ENCODE data around the gene CACNB4. TPM values are rescaled to one million over a fixed set of nuclear protein-coding genes. Genes with fewer than 3 reads are reported as not detected.
A peak's percentile ranks its signal among the peaks of the same experiment; 100 is the strongest.

CACNB4 gene
- total RNA-seq, 1 experiment from 2014 or later: not detected

DNA sequence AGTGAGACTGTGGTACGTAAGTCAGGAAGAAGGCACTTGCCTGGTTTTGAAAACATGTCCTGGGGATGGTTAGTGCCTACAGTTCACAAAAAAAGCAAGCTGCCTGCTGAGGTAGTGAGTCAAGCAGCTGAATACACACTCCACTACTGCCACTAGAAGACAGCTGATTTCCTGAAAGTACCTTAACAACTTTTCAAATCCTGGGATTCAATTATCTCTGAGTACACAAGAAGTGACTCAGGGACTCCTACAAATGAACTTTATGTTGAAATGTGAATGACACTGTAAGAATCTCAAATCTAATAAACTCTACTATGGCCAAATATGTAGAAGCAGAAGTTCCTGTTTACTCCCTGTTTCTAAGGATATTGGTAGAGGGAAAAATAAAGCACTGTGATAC lies 212.6 kb downstream of the CACNB4 start:
- Histone ChIP-seq H3F3A (ENCODE audit: low read length, unreplicated experiment) (no peaks in the 10 kb centered on the region), H3K36me3 (ENCODE audit: low read depth, low read length) (no peaks in the 10 kb centered on the region), H2AFZ (ENCODE audit: low read length) (no peak overlapping the region), H3K27me3 (ENCODE audit: low read length) (peaks cover 8% of the 10 kb centered on the region), H3K4me1 (ENCODE audit: insufficient read depth, low read length) (no peaks in the 10 kb centered on the region), H3K9me2 (replicated peaks; ENCODE audit: low read length) (no peaks in the 10 kb centered on the region), H3K9ac (ENCODE audit: low read length) (no peak overlapping the region), H3K9me3 (ENCODE audit: low read length) (no peaks in the 10 kb centered on the region), H3K4me2 (ENCODE audit: low read length) (no peak overlapping the region), H4K20me1 (ENCODE audit: low read length) (no peaks in the 10 kb centered on the region), H3K79me2 (ENCODE audit: low read length) (no peaks in the 10 kb centered on the region), H3K27ac (ENCODE audit: low read length) (no peak overlapping the region), H3K4me3 (ENCODE audit: low read length) (no peak overlapping the region)
- TF ChIP-seq EZH2phosphoT487 (IDR thresholded peaks at IDR 0.05; ENCODE audit: borderline replicate concordance, low read length): no peak
- no peak for TF ChIP-seq EZH2 (IDR thresholded peaks at IDR 0.05; ENCODE audit: low read length, unreplicated experiment)
- TF ChIP-seq, protein P1, sequence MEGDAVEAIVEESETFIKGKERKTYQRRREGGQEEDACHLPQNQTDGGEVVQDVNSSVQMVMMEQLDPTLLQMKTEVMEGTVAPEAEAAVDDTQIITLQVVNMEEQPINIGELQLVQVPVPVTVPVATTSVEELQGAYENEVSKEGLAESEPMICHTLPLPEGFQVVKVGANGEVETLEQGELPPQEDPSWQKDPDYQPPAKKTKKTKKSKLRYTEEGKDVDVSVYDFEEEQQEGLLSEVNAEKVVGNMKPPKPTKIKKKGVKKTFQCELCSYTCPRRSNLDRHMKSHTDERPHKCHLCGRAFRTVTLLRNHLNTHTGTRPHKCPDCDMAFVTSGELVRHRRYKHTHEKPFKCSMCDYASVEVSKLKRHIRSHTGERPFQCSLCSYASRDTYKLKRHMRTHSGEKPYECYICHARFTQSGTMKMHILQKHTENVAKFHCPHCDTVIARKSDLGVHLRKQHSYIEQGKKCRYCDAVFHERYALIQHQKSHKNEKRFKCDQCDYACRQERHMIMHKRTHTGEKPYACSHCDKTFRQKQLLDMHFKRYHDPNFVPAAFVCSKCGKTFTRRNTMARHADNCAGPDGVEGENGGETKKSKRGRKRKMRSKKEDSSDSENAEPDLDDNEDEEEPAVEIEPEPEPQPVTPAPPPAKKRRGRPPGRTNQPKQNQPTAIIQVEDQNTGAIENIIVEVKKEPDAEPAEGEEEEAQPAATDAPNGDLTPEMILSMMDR (conservative IDR thresholded peaks at IDR 0.05; ENCODE audit: low read depth, low read length): no peak
- ATAC-seq: peak; percentile 63
- BruUV-seq (replicated peaks): no TSS peak
- ChIA-PET CTCF (no interaction called here), POLR2A (ENCODE audit: unreplicated experiment) (no interaction called here)
- intact Hi-C loops (cut with micrococcal nuclease): no loop called here
- peak; percentile 49 for DNase-seq

DNA sequence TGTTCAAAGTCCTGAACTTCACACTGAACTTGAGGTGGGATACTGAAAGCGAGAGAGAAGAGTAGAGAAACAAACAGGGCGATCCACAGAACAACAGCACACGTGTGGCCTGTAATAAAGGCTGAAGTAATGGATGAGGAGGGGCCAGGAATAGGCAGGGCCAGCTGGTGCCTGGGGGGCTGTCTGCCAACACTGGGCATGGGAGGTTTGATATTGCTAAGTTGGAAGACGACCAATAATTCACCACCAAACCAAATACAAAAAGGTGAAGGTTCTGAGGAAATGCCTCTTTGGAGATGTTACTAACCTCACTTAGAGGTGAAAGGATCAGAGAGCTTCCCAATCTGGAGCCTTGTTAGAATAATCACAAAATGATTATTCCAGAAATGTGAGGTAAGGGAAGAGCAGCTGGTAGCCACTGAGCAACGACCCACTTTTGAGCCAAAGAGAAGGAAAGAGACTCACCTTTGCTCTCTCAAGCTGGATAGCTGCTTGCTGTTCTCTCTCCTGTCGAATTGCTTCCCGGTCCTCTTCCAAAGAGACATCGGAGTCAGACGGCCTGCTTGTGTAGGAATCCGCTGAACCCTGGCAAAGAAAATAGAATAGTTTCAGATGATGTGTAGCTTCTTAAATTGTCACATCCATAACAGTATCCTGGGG lies 215.9 kb downstream of the CACNB4 start:
- intact Hi-C loops (cut with micrococcal nuclease): no loop called here
- H3F3A ChIP-seq (ENCODE audit: low read length, unreplicated experiment): no peaks in the 10 kb centered on the region
- BruUV-seq (replicated peaks): no TSS peak
- no peaks in the 10 kb centered on the region for H3K4me1 ChIP-seq (ENCODE audit: insufficient read depth, low read length)
- no peak for DNase-seq
- no peaks in the 10 kb centered on the region for H3K79me2 ChIP-seq (ENCODE audit: low read length)
- POLR2A ChIA-PET (ENCODE audit: unreplicated experiment): interaction anchor here (0.7 kb wide), 1 partner anchor 14 kb away, joined by 3 read pairs; no protein-coding TSS in a partner anchor
- no peak overlapping the region for H3K4me3 ChIP-seq (ENCODE audit: low read length)
- no peaks in the 10 kb centered on the region for H3K36me3 ChIP-seq (ENCODE audit: low read depth, low read length)
- H3K9me3 ChIP-seq (ENCODE audit: low read length): no peaks in the 10 kb centered on the region
- no peak overlapping the region for H3K4me2 ChIP-seq (ENCODE audit: low read length)
- ATAC-seq: no peak
- H2AFZ ChIP-seq (ENCODE audit: low read length): no peak overlapping the region
- H4K20me1 ChIP-seq (ENCODE audit: low read length): no peaks in the 10 kb centered on the region
- TF ChIP-seq EZH2 (IDR thresholded peaks at IDR 0.05; ENCODE audit: low read length, unreplicated experiment): no peak
- TF ChIP-seq EZH2phosphoT487 (IDR thresholded peaks at IDR 0.05; ENCODE audit: borderline replicate concordance, low read length): no peak
- TF ChIP-seq, protein P1 (conservative IDR thresholded peaks at IDR 0.05; ENCODE audit: low read depth, low read length): no peak
- H3K27me3 ChIP-seq (ENCODE audit: low read length): no peaks in the 10 kb centered on the region
- no peak overlapping the region for H3K9ac ChIP-seq (ENCODE audit: low read length)
- CTCF ChIA-PET: no interaction called here
- no peaks in the 10 kb centered on the region for H3K9me2 ChIP-seq (replicated peaks; ENCODE audit: low read length)
- no peak overlapping the region for H3K27ac ChIP-seq (ENCODE audit: low read length)

DNA sequence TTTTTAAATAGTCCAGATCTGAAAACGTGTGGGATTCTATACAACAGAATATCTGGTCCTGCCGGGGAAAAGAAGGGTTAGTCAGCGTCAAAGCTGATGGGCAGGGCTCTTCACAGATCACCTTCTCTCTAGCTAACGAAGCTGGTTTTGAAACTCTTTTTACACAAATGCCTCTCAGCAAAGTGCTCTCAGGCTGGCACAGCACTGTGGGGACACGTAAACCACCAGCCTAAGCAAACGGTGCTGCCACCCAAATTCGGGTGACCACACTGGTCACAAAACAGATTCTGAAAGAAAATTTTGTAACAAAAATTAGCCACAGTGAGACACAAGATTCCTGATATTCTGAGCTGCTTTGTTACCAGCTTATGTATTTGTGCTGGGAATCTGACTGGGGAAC lies 217.5 kb downstream of the CACNB4 start:
- H3K4me3 ChIP-seq (ENCODE audit: low read length): no peak overlapping the region
- no peak overlapping the region for H2AFZ ChIP-seq (ENCODE audit: low read length)
- no peak for DNase-seq
- no peak overlapping the region for H3K9ac ChIP-seq (ENCODE audit: low read length)
- H3K9me3 ChIP-seq (ENCODE audit: low read length): no peaks in the 10 kb centered on the region
- intact Hi-C loops (cut with micrococcal nuclease): no loop called here
- ChIA-PET POLR2A (ENCODE audit: unreplicated experiment) (interaction anchor here (0.6 kb wide), 1 partner anchor 334 kb away, joined by 4 read pairs; no protein-coding TSS in a partner anchor), CTCF (no interaction called here)
- no peaks in the 10 kb centered on the region for H3K9me2 ChIP-seq (replicated peaks; ENCODE audit: low read length)
- H3K4me1 ChIP-seq (ENCODE audit: insufficient read depth, low read length): no peaks in the 10 kb centered on the region
- H3K36me3 ChIP-seq (ENCODE audit: low read depth, low read length): no peaks in the 10 kb centered on the region
- no peak for ATAC-seq
- no peaks in the 10 kb centered on the region for H4K20me1 ChIP-seq (ENCODE audit: low read length)
- H3F3A ChIP-seq (ENCODE audit: low read length, unreplicated experiment): no peaks in the 10 kb centered on the region
- H3K27ac ChIP-seq (ENCODE audit: low read length): no peak overlapping the region
- H3K79me2 ChIP-seq (ENCODE audit: low read length): no peaks in the 10 kb centered on the region
- no TSS peak for BruUV-seq (replicated peaks)
- H3K4me2 ChIP-seq (ENCODE audit: low read length): no peak overlapping the region
- TF ChIP-seq EZH2 (IDR thresholded peaks at IDR 0.05; ENCODE audit: low read length, unreplicated experiment) (no peak), EZH2phosphoT487 (IDR thresholded peaks at IDR 0.05; ENCODE audit: borderline replicate concordance, low read length) (no peak)
- TF ChIP-seq, protein P1 (conservative IDR thresholded peaks at IDR 0.05; ENCODE audit: low read depth, low read length): no peak
- H3K27me3 ChIP-seq (ENCODE audit: low read length): no peaks in the 10 kb centered on the region

Data from PC-3 (cell line).